Peyer's patch (tissue), 4 donors: ENCODE measurements around the gene CREM.

Experiments used
- CTCF ChIP-seq, 6 experiments: fragments of 450-650 bp in 4 of 6; fragments of 200-600 bp in 2 of 6; sonication (generic) in 1 of 6; IDR thresholded peaks; one replicate each; pipeline ENCODE4 v1.5.1; 2017 to 2019; ENCODE audit warnings: antibody characterized with exemption in 6 of 6, mild to moderate bottlenecking in 3 of 6, moderate library complexity in 1 of 6
- POLR2A ChIP-seq, 2 donors: fragments of 450-650 bp; IDR thresholded peaks; one replicate each; pipeline ENCODE4 v1.5.1; 2017; ENCODE audit warnings: antibody characterized with exemption in 2 of 2, mild to moderate bottlenecking in 2 of 2, moderate library complexity in 2 of 2

GRCh38 chr10:35259769-35260397 lies 133.2 kb downstream of the CREM start:
- TF ChIP-seq POLR2A (IDR thresholded peaks at IDR 0.05) (no peak), CTCF (IDR thresholded peaks at IDR 0.05) (no peak)
